Measurements from ENCODE around the gene SENP1. TPM values are rescaled to one million over a fixed set of nuclear protein-coding genes. Genes with fewer than 3 reads are reported as not detected.

SENP1 gene
- total RNA-seq, 1 donor from 2014 or later: 33.5 TPM

GRCh38 chr12:47999816-48000215 lies 106.1 kb downstream of the SENP1 start:
- DNase-seq: no peak

GRCh38 chr12:47997321-47997720 lies 108.6 kb downstream of the SENP1 start:
- no peak for DNase-seq

- DNase-seq: no peak
Observed at GRCh38 chr12:47995981-47996401, 109.9 kb downstream of the SENP1 start.

- no peak for DNase-seq
Observed at GRCh38 chr12:47993491-47993890, 112.4 kb downstream of the SENP1 start.

Small RNA genes lying within 50 kb of the gene (small RNA-seq; reads per million reads assigned to genes)
- gene MIR6505 (0.23 reads per million), gene RNU6-1203P (not detected)

Other genes with a start within 250 kb of the SENP1 start
- not detected for gene VDR, start 201.1 kb downstream of the SENP1 start, total RNA-seq
- gene TMEM106C, start 142.5 kb downstream of the SENP1 start, total RNA-seq: 73.6 TPM
- gene COL2A1, start 101.6 kb downstream of the SENP1 start, total RNA-seq: 0.78 TPM
- 112 TPM for gene PFKM, start 13.3 kb upstream of the SENP1 start, total RNA-seq
- gene ASB8, start 51.4 kb upstream of the SENP1 start, total RNA-seq: 38.8 TPM
- 17.0 TPM for gene CCDC184, start 77.6 kb upstream of the SENP1 start, total RNA-seq
- gene OR10AD1, start 97.2 kb upstream of the SENP1 start, total RNA-seq: not detected
- gene ZNF641, start 244.8 kb upstream of the SENP1 start, total RNA-seq: 50.5 TPM